GM12892 (cell line): ENCODE results near the gene TVP23A.

Experiments used
- POLR2A ChIP-seq: IDR thresholded peaks from 2 replicates; pipeline ENCODE4 v1.6.1; 2011; ENCODE audit warnings: low read depth, low read length, control low read depth
- POLR2AphosphoS5 ChIP-seq: IDR thresholded peaks from 2 replicates; pipeline ENCODE4 v1.6.1; 2011; ENCODE audit warnings: low read depth, low read length, control low read depth
- TAF1 ChIP-seq: IDR thresholded peaks from 2 replicates; pipeline ENCODE4 v1.6.1; 2011; ENCODE audit warnings: low read depth, mild to moderate bottlenecking, control low read depth, low read length, borderline replicate concordance

GRCh38 chr16:10828851-10829366 lies 10.3 kb upstream of the TVP23A start:
- no peak for TF ChIP-seq POLR2A
- TF ChIP-seq POLR2AphosphoS5, result no peak
- no peak for TF ChIP-seq TAF1
